D721Med (cell line): ENCODE results near the gene CTBP1.

ENCODE experiments used
- DNase-seq: peaks from one replicate; pipeline ENCODE4 v3.0.0; 2011; ENCODE audit warnings: low spot score; ENCODE audit not compliant: insufficient read length
- FAIRE-seq: peaks from 2 replicates; lab custom pipeline; 2011; peaks lifted over from hg19 to GRCh38; lab: Jason Lieb, UNC
- TF ChIP-seq, protein P1 (sequence below): IDR thresholded peaks from 2 replicates; pipeline ENCODE4 v1.5.1; 2012; ENCODE audit warnings: mild to moderate bottlenecking, control low read depth; ENCODE audit not compliant: insufficient read depth; ENCODE audit errors: missing control alignments

Gene CTBP1

DNA sequence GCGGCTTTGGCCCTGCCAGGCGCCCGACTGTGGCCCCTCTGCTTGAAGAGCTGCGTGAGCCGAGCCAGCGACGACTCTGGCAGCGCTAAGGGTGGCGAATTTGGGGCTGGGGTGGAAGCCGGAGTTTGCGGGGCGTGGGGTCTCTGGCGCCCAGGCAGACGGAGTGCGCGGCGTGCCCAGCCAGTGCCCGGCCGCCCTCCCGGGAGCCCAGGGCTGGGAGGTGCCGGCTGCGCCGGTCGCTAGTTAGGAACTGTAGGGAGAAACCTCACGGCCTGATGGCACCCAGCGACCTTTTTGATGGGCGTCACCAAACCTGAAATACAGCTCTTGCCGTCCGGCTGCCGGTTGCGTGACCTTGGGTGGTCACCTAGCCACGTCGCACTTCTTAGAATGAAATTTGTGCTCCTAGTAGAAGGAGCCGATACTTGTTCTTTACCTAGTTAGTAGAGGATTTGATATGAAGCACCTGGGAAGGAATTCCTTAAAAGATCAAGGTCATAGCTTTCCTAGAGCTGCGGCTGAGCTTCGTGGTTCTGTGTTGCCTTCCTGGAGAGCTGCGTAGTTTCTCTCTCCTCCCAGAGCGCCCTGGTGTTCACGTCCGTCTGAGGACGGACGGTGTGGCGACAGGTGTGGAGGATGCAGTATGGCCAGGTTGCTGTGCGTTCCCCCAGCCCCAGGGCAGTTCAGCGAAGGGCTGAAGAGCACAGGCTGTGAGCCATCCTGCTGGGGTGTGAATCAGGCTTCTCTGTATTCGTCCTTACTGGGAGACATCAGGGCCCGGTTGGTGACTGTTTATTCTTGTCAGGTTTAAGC is 41.4 kb upstream of the CTBP1 start:
- no peak for FAIRE-seq
- TF ChIP-seq, protein P1, sequence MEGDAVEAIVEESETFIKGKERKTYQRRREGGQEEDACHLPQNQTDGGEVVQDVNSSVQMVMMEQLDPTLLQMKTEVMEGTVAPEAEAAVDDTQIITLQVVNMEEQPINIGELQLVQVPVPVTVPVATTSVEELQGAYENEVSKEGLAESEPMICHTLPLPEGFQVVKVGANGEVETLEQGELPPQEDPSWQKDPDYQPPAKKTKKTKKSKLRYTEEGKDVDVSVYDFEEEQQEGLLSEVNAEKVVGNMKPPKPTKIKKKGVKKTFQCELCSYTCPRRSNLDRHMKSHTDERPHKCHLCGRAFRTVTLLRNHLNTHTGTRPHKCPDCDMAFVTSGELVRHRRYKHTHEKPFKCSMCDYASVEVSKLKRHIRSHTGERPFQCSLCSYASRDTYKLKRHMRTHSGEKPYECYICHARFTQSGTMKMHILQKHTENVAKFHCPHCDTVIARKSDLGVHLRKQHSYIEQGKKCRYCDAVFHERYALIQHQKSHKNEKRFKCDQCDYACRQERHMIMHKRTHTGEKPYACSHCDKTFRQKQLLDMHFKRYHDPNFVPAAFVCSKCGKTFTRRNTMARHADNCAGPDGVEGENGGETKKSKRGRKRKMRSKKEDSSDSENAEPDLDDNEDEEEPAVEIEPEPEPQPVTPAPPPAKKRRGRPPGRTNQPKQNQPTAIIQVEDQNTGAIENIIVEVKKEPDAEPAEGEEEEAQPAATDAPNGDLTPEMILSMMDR = no peak
- no peak for DNase-seq

DNA sequence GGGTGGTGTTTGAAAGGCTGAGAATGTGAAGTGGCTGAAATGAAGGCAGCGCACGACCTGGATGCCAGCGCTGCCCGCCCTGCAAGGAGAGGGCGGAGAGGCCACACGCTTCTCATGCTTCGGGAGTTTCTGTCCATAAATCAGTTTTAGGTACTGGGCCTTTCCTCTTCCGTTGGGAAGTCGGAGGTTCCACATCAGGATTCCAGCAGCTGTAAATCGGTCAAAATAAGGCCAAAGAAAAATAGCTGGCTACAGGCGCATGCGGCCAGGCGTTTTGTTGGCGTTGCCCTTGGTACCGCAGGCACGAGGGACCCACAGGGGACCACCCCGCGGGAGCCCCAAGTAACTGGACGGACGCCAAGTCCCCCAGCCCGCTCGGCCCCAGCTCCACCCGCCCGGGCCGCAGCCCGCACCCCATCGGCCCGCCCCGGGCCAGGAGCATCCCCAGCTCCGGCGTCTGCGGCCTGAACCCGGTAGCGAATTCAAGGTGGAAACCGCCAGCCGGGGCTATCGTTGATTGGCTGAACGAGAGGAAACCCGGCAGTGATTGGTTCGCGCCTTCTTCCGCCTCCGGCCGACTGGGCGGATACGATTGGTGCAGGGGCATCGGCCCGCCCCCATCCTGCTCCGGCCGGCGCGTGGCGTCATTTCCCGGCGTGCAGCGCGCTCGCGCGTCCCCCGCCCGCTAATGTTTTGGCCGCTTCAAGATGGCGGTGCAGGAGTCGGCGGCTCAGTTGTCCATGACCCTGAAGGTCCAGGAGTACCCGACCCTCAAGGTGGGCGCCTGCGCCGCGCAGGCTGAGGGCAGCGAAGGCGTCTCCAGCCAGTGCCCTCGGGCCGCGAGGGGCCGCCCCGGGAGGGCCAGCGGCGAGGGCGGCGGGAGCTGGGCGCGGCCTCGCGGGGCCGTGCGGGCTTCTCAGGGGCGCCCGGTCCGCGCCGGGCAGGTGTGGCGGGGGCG is 40.6 kb upstream of the CTBP1 start, which contains the start of gene MAEA:
TSS of gene MAEA (plus strand) at position 685 of the 958 bp plus-strand sequence. CDS start at position 708, 23 bp downstream.
- FAIRE-seq = no peak
- DNase-seq = peak; percentile 100
- TF ChIP-seq, protein P1 = no peak

DNA sequence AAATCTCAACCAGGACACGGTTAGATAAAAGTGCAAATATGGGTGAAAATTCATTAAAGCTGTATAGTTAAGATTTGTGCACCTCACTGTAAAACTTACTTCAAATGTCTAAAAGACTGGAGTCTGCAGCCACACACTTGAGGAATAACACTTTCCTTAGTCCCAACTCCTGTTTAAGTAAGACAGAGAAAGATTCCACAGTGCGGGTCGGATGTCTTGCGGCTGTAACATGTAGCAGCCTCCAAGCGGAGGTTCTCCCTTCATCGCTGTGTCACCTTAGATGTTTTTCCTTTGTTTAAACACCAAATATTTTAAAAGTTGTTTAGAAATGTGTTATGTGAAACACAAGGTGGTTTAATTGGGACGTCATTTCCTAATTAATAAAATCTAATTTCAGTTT is 39.9 kb upstream of the CTBP1 start:
- no peak for DNase-seq
- FAIRE-seq = no peak
- TF ChIP-seq, protein P1 = no peak

DNA sequence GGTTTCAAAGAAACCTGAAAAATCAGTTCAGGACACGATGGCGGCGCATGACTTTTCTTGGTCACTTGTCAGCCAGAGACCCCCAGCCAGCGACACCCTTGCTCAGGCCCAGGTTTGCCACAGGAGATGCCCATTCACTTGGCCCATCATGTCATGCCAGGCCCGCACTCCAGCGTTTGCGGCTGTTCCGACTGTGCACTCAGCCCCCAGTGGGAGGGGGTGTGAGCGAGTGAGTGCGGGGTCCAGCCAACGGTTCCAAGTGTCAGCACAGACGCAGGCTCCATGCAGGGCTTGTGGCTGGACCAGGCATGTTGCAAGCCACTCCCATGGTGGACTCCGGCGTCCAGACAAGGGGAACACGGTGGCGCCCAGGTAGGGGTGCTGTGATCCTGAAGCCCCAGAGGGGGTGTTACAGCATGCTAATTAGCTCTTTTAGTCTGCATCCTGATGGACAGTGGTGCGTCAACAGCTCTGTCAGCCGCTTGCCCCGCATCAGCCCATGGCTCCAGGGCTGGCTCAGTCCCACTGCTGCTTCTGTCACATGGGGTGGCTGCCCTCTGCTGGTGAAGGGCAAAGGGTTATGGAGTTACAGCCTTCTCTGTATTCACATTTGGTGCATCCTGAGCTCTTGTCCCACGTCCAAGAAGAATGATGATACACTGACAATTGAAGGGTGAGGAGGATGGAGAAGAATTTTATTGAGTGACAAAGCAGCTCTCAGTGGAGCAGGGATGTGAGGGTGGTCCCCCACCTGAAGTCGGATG is 37.0 kb upstream of the CTBP1 start:
- TF ChIP-seq, protein P1 = no peak
- no peak for DNase-seq
- no peak for FAIRE-seq

DNA sequence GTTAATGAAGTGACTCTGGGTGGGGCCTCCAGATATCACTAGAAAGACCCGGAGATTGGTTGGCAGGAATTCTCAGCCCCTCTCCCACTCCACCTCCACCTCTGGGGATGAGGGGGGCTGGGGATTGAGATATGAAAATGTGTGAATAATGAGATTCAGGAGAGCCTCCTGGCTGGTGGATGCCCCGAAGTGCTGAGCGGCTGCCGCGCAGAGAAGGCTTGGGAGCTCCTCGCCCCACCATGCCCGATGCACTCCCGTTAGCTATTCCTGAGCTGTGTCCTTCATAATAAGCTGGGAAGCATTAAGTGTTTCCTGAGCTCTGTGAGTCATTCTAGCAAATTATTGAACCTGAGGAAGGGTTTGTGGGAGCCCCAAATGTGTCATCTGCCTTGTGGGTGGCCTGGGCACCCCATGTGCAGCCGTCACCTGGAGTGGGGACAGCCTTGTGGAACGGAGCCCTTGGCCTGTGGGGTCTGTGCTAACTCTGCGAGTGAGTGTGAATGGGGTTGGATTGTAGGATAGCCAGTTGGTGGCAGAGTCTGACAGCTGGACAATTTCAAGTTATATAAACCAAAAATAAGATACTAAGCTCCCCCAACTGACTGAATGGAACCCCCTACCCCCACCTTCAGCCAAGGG is 36.3 kb upstream of the CTBP1 start:
- TF ChIP-seq, protein P1 = no peak
- no peak for FAIRE-seq
- peak; percentile 1 for DNase-seq

DNA sequence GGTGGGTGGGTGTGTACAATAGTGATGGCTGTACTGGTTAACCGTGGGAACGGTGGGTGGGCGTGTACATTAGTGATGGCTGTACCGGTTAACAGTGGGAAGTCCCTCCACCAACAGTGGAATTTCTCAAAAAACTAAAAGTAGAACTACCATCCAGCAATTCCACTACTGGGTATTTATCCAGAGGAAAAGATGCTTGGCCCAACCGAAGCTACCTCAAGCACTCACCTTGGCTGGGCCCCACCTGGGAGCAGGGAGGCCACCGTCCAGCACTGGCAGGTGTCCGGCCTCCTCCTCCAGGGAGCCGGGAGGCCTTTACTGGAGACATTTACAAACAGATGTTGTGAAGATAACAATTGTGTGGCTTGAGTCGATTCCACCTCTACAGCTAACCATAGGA is 34.8 kb upstream of the CTBP1 start:
- no peak for DNase-seq
- TF ChIP-seq, protein P1 = no peak
- FAIRE-seq = no peak
